D721Med (cell line): ENCODE data around the gene MUC6.

ENCODE experiments used
- DNase-seq: peaks from one replicate; pipeline ENCODE4 v3.0.0; 2011; ENCODE audit warnings: low spot score; ENCODE audit not compliant: insufficient read length
- FAIRE-seq: peaks from 2 replicates; lab custom pipeline; 2011; peaks lifted over from hg19 to GRCh38; lab: Jason Lieb, UNC
- TF ChIP-seq, protein P1 (sequence below): IDR thresholded peaks from 2 replicates; pipeline ENCODE4 v1.5.1; 2012; ENCODE audit warnings: mild to moderate bottlenecking, control low read depth; ENCODE audit not compliant: insufficient read depth; ENCODE audit errors: missing control alignments

Gene MUC6

DNA sequence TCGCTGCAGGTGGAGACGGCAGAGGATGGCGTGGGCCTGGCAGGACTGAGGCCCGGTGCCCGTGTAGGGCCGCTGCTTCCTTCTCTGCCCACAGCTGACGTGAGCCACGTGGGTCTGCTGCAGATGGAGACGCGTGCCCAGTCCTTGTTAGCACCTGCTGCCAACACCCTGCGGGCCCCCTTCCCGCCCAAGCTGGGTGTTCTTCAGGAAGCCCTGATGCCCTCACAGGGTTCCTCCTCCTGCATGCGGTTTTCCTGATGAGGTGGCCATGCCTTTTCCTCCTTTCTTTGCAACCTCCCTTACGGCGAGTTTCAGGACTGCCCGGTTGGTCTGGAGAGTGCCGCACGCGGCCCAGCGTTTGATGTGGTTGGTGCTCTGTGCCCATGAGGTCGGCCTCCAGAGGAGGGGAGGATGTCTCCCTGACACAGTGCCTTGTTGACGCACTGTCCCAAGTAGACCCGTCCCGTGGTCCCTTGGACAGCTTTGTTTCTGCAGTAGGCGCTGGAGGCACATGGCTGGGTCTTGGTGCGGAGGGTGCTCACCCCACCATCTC lies 66.1 kb downstream of the MUC6 start:
- TF ChIP-seq, protein P1, sequence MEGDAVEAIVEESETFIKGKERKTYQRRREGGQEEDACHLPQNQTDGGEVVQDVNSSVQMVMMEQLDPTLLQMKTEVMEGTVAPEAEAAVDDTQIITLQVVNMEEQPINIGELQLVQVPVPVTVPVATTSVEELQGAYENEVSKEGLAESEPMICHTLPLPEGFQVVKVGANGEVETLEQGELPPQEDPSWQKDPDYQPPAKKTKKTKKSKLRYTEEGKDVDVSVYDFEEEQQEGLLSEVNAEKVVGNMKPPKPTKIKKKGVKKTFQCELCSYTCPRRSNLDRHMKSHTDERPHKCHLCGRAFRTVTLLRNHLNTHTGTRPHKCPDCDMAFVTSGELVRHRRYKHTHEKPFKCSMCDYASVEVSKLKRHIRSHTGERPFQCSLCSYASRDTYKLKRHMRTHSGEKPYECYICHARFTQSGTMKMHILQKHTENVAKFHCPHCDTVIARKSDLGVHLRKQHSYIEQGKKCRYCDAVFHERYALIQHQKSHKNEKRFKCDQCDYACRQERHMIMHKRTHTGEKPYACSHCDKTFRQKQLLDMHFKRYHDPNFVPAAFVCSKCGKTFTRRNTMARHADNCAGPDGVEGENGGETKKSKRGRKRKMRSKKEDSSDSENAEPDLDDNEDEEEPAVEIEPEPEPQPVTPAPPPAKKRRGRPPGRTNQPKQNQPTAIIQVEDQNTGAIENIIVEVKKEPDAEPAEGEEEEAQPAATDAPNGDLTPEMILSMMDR: no peak
- DNase-seq (no peak), FAIRE-seq (no peak)

DNA sequence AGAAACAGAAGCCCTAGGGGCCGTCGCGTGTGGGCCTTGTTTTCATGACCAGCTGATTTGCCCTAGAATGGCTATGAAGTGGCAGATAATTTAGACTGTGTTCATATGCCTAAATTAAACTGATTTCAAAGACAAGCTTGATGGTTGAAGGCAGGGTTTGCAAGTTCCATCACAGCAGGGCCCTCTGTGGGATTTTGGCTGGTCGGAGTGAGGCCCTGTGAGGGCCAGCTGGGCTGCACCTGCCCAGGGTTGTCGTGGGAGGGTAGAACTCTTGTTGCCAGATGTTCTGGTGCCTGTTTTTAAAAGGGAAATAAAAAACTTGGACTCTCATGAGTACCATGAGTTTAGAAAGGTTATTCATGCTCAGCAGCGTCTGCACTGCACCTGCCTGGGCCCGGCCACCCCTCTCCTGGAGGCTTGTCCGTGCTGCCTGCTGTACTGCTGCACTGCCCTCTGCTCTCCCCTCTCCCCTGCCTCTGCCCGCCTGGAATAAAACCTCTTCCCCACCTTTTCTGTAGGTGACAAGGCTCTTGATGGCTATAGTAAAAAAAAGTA lies 66.8 kb downstream of the MUC6 start:
- FAIRE-seq (no peak), DNase-seq (no peak)
- TF ChIP-seq, protein P1: no peak

DNA sequence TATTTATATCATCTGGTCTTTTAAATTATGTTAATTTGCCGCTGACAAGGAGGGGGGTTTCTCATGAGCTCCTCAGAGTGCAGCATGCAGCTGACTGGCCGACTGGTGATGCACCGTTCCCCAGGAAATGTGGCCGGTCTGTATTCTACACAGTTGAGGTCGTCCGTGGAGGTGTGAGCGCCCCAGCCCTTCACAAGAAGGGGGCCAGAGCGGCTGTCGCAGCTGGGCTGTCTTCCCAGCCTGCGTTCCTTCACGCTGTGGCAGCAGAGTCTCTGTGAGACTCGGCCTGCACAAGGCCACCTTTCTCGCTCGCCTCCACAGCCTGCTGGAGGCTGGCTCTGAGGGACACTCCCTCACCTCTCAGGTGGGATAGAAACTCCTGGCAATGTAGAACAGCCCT lies 67.7 kb downstream of the MUC6 start:
- DNase-seq (no peak), FAIRE-seq (no peak)

DNA sequence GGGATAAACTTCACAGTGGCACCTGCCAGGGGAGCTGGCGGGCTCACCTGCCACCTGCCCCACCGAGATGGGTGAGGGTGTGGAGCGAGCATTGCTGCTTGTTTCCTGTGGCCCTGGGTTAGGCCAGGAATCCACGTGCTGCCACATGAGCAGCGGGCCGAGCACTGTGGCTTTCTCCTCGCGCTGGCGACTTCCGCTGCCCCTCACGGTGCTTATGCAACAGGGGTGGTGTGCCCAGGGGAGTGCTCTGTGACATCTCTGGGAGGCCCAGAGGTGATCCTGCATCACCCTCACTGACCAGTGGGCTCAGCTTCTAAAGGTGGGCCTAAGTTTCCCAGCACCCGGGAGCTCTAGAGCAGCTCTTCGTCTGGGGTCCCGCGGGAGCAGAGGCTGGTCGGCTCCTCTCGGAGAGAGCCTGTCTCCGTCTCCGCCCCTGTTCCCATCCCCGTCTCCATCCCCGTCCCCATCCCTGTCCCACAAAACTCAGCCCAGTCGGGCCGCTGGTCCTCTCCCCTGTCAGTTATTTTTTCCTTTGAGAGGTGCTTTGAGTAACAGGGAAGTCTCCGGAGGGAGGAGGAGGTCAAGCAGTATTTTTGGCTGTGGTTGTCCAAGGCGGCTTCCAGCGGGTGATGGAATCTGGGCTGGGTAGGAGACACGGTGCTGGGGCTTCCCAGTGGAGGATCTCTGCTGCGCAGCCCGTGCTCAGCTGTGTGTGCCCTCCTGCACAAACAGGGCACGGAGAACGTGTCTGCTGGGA lies 68.3 kb downstream of the MUC6 start:
- no peak for FAIRE-seq
- TF ChIP-seq, protein P1: no peak
- DNase-seq: no peak

More for the DNA sequence above, 67.7 kb downstream of the MUC6 start:
- TF ChIP-seq, protein P1: no peak

DNA sequence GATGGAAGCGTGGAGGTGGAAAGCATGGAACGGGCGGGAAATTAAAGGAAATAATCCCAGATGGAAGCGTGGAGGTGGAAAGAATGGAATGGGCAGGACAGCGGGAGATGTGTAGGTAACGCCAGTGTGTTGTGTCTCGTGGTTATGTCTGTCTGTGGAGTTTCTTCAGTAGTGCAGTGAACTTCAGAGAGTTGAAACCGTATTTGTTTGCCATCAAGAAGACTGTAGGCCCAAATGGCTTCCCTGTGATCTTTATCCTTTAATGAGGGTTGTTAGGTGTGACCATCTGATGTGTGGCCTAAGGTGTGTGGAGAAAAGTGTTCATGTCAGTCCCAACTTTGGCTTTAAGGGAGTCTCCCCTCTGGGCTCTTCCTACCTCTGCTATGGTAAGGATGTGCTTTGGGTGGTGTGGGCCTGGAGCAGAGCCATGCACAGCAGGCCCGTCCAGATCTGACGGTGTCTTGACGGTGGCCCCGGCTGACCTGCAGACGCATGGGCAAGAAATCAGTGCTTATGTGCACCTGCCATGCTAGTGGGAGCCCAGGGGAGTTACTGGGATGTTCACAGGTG lies 71.2 kb downstream of the MUC6 start:
- FAIRE-seq (no peak), DNase-seq (no peak)
- TF ChIP-seq, protein P1: no peak

DNA sequence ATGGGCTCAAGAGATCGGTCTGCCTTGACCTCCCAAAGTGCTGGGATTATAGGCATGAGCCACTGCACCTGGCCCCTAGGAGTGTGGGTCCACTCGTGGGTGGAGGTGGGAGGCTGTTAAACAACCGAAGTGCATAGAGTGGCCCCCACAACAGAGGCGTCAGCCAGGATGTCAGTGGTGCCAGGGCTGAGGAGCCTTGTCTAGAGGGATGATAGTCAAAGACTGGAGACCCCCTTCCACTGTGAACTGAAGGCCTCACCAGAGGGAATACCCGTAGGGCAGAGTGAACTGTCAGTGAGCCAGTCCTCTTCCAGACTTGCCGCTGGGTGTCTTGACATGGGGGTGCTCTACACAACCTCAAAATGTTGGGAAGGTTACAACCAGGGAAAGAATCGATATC lies 72.7 kb downstream of the MUC6 start:
- no peak for FAIRE-seq
- no peak for DNase-seq
- TF ChIP-seq, protein P1: no peak
